ENCODE data around the gene DHX15.

The DHX15 gene

DNA sequence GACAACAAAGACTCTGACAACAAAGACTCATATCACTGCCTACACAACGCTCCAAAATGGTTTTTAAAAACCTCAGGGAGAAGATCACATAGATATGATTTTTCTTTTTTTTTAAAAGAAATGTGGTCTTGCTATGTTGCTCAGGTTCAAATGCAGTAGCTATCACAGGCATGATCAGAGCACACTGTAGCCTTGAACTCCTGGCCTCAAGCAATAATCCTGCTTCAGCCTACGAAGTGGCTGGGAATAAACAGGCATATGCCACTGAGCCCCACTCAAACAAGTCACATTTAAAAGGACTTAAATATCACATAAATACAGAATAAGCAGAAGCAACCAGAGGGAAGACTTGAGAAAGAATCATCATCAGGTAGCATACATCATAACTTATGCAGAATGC is 14.7 kb downstream of the DHX15 start:
- Histone ChIP-seq H3K4me3 (ENCODE audit: low read depth, low read length) (no peak overlapping the region), H3K27me3 (no peaks in the 10 kb centered on the region), H3K9me3 (no peaks in the 10 kb centered on the region), H3K36me3 (peaks cover 90% of the 10 kb centered on the region), H3K4me1 (no peaks in the 10 kb centered on the region)
- no peak for DNase-seq
- no peak for TF ChIP-seq CTCF (IDR thresholded peaks at IDR 0.05; ENCODE audit: low read depth, low read length)

DNA sequence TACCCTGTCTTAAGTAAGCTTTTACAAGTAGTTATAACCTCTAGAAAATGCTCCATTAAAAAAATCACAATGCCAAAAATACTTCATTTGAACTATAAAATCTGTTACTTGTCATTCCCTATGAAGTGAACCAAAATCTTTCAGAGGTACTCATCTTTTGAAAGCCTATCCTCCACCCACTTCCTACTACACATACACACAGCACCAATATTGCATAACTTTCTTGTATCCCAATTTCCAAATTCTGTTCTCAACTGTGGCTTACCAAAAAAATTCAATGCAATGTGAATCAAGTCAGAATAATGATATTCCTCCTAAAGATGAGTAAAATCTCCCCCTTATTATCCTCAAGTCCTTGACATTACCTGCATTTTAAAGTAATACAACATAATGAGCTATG is 15.9 kb downstream of the DHX15 start:
- Histone ChIP-seq H3K4me3 (ENCODE audit: low read depth, low read length) (no peak overlapping the region), H3K4me1 (no peaks in the 10 kb centered on the region), H3K36me3 (peaks cover 91% of the 10 kb centered on the region), H3K27me3 (no peaks in the 10 kb centered on the region), H3K9me3 (no peaks in the 10 kb centered on the region)
- no peak for TF ChIP-seq CTCF (IDR thresholded peaks at IDR 0.05; ENCODE audit: low read depth, low read length)
- DNase-seq, result no peak

DNA sequence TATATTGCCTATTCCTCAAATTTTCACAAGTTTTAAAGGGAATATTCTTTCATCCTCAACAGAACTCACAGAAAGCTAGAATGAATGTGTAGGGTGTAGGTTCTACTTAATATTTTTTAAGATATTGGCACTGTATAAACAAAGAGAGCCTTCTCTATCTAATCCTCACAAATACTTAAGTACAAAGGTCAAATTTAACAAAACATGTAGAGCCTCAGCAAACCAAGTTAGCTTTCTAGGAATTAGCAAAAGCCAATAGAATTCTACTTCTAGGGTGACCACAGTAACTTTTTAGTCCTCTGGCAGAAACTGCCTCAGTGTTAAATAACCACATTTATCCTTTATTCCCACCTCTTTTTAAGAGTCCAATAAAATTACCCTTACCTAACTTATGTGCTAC is 19.3 kb downstream of the DHX15 start:
- Histone ChIP-seq H3K36me3 (peaks cover 84% of the 10 kb centered on the region), H3K27me3 (no peaks in the 10 kb centered on the region), H3K4me3 (ENCODE audit: low read depth, low read length) (no peak overlapping the region), H3K9me3 (peaks cover 4% of the 10 kb centered on the region; the same call in 1 of the 2 replicates), H3K4me1 (no peaks in the 10 kb centered on the region)
- no peak for TF ChIP-seq CTCF (IDR thresholded peaks at IDR 0.05; ENCODE audit: low read depth, low read length)
- DNase-seq, result no peak

- H3K36me3 ChIP-seq, result peaks cover 81% of the 10 kb centered on the region
- H3K27me3 ChIP-seq, result no peaks in the 10 kb centered on the region
- peaks cover 4% of the 10 kb centered on the region; the same call in 1 of the 2 replicates for H3K9me3 ChIP-seq
- no peak for TF ChIP-seq CTCF (IDR thresholded peaks at IDR 0.05; ENCODE audit: low read depth, low read length)
- H3K4me3 ChIP-seq (ENCODE audit: low read depth, low read length), result no peak overlapping the region
- no peak for DNase-seq
- H3K4me1 ChIP-seq, result no peaks in the 10 kb centered on the region
These were observed 19.9 kb downstream of the DHX15 start for GRCh38 chr4:24564488-24564887.

DNA sequence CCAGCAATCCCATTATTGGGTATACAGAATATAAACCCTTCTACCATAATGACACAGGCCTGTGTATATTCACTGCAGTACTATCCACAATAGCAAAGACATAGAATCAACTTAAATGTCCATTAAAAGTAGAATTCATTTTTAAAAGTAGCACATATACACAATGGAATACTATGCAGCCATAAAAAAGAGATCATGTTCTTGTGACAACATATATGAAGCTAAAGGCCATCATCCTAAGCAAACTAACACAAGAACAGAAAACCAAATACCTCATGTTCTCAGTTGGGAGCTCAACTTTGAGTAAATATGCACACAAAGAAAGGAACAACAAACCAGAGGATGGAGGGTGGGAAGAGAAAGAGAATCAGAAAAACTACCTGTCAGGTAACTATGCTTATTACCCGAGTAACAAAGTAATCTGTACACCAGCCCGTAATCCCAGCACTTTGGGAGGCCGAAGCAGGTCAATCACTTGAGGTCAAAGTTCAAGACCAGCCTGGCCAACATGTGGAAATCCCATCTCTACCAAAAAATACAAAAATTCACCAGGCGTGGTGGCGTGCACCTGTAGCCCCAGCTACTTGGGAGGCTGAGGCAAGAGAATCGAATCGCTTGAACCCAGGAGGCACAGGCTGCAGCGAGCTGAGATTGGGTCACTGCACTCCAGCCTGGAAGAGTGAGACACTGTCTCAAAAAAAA is 22.8 kb downstream of the DHX15 start:
- no peaks in the 10 kb centered on the region for H3K27me3 ChIP-seq
- H3K36me3 ChIP-seq, result peaks cover 73% of the 10 kb centered on the region
- no peaks in the 10 kb centered on the region for H3K4me1 ChIP-seq
- peaks cover 4% of the 10 kb centered on the region; the same call in 1 of the 2 replicates for H3K9me3 ChIP-seq
- no peak for TF ChIP-seq CTCF (IDR thresholded peaks at IDR 0.05; ENCODE audit: low read depth, low read length)
- no peak for DNase-seq
- H3K4me3 ChIP-seq (ENCODE audit: low read depth, low read length), result no peak overlapping the region

DNA sequence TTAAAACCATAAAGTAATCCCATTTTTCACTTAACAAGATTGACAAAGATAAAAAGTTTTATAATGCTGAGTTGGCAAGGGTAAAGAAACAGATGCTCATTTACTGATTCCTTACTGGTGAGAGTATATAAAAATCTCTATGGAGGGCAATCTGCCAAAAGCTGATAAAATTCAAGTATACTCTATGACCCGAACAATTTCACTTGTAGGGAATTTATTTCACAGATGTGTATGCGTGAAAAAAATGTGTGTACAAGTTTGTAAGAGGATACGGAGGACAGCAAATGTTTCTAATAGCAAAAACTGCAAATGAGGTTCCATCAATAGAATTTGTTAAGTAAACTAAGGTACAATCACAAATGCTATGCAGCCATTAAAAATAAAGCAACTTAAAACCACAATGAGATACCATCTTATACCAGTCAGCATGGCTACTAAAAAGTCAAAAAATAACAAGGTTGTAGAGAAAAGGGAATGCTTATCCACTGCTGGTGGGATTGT is 23.4 kb downstream of the DHX15 start:
- no peak for DNase-seq
- Histone ChIP-seq H3K36me3 (peaks cover 71% of the 10 kb centered on the region), H3K9me3 (peaks cover 4% of the 10 kb centered on the region; the same call in 1 of the 2 replicates), H3K4me3 (ENCODE audit: low read depth, low read length) (no peak overlapping the region), H3K4me1 (no peaks in the 10 kb centered on the region), H3K27me3 (no peaks in the 10 kb centered on the region)
- no peak for TF ChIP-seq CTCF (IDR thresholded peaks at IDR 0.05; ENCODE audit: low read depth, low read length)
